Thyroid gland (tissue), 4 donors: ENCODE data around the gene TAS1R3. TPM values are rescaled to one million over a fixed set of nuclear protein-coding genes. Genes with fewer than 3 reads are reported as not detected.

ENCODE experiments used
- DNase-seq, 2 donors: peaks; one replicate each; pipeline ENCODE4 v3.0.0-alpha.2; 2019
- H3K27ac ChIP-seq, 3 donors: fragments of 200-600 bp; sonication (generic); 1 replicate in 2 of 3; 2 replicates in 1 of 3; pipeline ENCODE4 v1.5.1; 2016 to 2019; ENCODE audit warnings: mild to moderate bottlenecking in 1 of 3, moderate library complexity in 1 of 3
- H3K27me3 ChIP-seq: fragments of 200-600 bp; sonication (generic); one replicate; pipeline ENCODE4 v1.5.1; 2019
- H3K36me3 ChIP-seq, 2 donors: fragments of 200-600 bp; sonication (generic); one replicate each; pipeline ENCODE4 v1.5.1; 2016 to 2019
- H3K4me1 ChIP-seq, 2 donors: fragments of 200-600 bp; sonication (generic); one replicate each; pipeline ENCODE4 v1.5.1; 2017 to 2019
- H3K4me3 ChIP-seq, 3 donors: fragments of 200-600 bp; sonication (generic); replicated peaks in 1 of 3; 1 replicate in 2 of 3; 2 replicates in 1 of 3; pipeline ENCODE4 v1.5.1; 2016; ENCODE audit warnings: mild to moderate bottlenecking in 1 of 3
- H3K9me3 ChIP-seq: fragments of 200-600 bp; sonication (generic); one replicate; pipeline ENCODE4 v1.5.1; 2017
- POLR2A ChIP-seq, 2 donors: fragments of 450-650 bp; IDR thresholded peaks; one replicate each; pipeline ENCODE4 v1.6.1; 2017; ENCODE audit warnings: antibody characterized with exemption in 2 of 2, mild to moderate bottlenecking in 2 of 2, moderate library complexity in 1 of 2
- WGBS, 2 donors: methylation state at CpG; one replicate each; pipeline ENCODE4 v1.1.5; 2017; 5-methylcytosine and 5-hydroxymethylcytosine counted together
- intact Hi-C: fragments of 100-400 bp; cut with DNase I; formaldehyde crosslinking; loops from one replicate; pipeline ENCODE4 v1.15.1; 2023
- total RNA-seq, 4 donors: library from RNA; depleted of rRNA; stranded (reverse); fragments of >200 nt; gene quantifications; one replicate each; pipeline ENCODE4 v1.2.3, GENCODE V29; 2016
- TF ChIP-seq, protein P1 (sequence below), 6 experiments: fragments of 200-600 bp in 3 of 6; fragments of 450-650 bp in 3 of 6; sonication (generic) in 3 of 6; IDR thresholded peaks; one replicate each; pipeline ENCODE4 v1.5.1; 2016 to 2019; ENCODE audit warnings: antibody characterized with exemption in 6 of 6, mild to moderate bottlenecking in 2 of 6, inconsistent platforms in 1 of 6, moderate library complexity in 1 of 6

Gene TAS1R3
- total RNA-seq, 4 donors from 2014 or later, result 0.11 to 1.4 (median 0.68) TPM

DNA sequence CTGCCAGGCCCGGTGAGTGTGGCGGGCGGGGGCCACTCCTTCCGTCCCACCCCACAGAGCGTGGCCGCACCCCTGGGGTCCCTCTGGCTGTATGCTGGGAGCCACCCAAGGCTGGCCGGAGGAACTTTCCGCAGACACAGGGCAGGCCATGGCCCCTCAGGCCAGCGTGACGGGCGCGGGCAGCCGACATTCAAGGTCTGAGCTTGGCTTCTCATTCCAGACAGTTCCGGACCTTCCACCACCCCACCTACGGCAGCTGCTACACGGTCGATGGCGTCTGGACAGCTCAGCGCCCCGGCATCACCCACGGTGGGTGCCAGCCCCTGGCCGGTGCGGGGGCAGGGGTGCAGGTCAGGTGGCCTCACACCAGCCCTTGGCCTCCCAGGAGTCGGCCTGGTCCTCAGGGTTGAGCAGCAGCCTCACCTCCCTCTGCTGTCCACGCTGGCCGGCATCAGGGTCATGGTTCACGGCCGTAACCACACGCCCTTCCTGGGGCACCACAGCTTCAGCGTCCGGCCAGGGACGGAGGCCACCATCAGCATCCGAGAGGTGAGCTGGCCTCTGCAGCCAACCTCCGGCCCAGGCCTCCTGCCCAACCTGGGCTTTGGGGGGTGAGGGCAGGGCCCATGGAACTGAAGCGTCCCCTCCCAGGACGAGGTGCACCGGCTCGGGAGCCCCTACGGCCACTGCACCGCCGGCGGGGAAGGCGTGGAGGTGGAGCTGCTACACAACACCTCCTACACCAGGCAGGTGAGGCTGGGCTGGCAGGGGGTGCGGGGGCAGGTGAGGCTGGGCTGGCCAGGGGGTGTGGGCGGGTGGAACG, 43.6 kb upstream of the TAS1R3 start:
- intact Hi-C loops, result no loop called here
- Histone ChIP-seq H3K27me3 (no peaks in the 10 kb centered on the region), H3K4me3 (no peak overlapping the region), H3K27ac (no peak overlapping the region), H3K4me1 (peaks cover 6 to 9% of the 10 kb centered on the region in 2 donors), H3K9me3 (no peaks in the 10 kb centered on the region), H3K36me3 (no peaks in the 10 kb centered on the region)
- WGBS, 2 donors, result 73 to 84% methylated on average over 13 to 15 of the region's 46 CpGs
- TF ChIP-seq, protein P1, sequence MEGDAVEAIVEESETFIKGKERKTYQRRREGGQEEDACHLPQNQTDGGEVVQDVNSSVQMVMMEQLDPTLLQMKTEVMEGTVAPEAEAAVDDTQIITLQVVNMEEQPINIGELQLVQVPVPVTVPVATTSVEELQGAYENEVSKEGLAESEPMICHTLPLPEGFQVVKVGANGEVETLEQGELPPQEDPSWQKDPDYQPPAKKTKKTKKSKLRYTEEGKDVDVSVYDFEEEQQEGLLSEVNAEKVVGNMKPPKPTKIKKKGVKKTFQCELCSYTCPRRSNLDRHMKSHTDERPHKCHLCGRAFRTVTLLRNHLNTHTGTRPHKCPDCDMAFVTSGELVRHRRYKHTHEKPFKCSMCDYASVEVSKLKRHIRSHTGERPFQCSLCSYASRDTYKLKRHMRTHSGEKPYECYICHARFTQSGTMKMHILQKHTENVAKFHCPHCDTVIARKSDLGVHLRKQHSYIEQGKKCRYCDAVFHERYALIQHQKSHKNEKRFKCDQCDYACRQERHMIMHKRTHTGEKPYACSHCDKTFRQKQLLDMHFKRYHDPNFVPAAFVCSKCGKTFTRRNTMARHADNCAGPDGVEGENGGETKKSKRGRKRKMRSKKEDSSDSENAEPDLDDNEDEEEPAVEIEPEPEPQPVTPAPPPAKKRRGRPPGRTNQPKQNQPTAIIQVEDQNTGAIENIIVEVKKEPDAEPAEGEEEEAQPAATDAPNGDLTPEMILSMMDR (IDR thresholded peaks at IDR 0.05), result no peak
- TF ChIP-seq POLR2A (IDR thresholded peaks at IDR 0.05), result no peak
- no peak for DNase-seq

DNA sequence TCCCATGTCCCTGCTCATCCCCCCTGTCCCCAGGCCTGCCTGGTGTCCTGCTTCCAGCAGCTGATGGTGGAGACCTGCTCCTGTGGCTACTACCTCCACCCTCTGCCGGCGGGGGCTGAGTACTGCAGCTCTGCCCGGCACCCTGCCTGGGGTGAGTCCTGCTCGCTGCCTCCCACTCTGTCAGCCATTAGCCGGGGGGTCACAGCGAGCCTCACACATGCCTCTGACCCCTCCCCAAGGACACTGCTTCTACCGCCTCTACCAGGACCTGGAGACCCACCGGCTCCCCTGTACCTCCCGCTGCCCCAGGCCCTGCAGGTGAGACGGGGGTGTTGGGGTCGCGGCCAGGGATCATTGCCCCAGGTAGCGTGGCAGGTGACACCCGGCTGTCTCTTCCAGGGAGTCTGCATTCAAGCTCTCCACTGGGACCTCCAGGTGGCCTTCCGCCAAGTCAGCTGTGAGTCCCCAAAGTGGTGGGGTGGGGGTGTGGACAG, 40.8 kb upstream of the TAS1R3 start:
- DNase-seq, result peak in 1 of 2 donors; percentile 48
- WGBS, 2 donors, result 19 to 90% methylated on average over 4 of the region's 15 CpGs
- TF ChIP-seq, protein P1 (IDR thresholded peaks at IDR 0.05), result peak in 4 of 6 experiments; percentile 13 to 45 (median 41)
- TF ChIP-seq POLR2A (IDR thresholded peaks at IDR 0.05), result no peak
- Histone ChIP-seq H3K27ac (no peak overlapping the region), H3K27me3 (no peaks in the 10 kb centered on the region), H3K36me3 (no peaks in the 10 kb centered on the region), H3K9me3 (no peaks in the 10 kb centered on the region), H3K4me1 (peaks cover 6 to 9% of the 10 kb centered on the region in 2 donors), H3K4me3 (no peak overlapping the region)
- intact Hi-C loops, result loop anchor here (2.0 to 10.0 kb wide), 2 partner anchors 167 to 315 kb away; no protein-coding TSS in a partner anchor

DNA sequence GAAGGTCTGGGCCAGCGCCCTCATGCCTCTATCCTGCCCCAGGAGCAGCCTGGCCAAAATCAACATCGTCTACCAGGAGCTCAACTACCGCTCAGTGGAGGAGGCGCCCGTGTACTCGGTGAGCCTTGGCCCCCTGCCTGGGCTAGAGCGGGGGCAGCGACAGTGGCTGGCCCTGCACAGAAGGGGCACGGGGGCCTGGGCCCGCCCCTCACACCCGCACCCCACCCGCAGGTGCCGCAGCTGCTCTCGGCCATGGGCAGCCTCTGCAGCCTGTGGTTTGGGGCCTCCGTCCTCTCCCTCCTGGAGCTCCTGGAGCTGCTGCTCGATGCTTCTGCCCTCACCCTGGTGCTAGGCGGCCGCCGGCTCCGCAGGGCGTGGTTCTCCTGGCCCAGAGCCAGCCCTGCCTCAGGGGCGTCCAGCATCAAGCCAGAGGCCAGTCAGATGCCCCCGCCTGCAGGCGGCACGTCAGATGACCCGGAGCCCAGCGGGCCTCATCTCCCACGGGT, 40.0 kb upstream of the TAS1R3 start:
- 15 to 28% methylated on average over 6 to 7 of the region's 28 CpGs for WGBS, 2 donors

DNA sequence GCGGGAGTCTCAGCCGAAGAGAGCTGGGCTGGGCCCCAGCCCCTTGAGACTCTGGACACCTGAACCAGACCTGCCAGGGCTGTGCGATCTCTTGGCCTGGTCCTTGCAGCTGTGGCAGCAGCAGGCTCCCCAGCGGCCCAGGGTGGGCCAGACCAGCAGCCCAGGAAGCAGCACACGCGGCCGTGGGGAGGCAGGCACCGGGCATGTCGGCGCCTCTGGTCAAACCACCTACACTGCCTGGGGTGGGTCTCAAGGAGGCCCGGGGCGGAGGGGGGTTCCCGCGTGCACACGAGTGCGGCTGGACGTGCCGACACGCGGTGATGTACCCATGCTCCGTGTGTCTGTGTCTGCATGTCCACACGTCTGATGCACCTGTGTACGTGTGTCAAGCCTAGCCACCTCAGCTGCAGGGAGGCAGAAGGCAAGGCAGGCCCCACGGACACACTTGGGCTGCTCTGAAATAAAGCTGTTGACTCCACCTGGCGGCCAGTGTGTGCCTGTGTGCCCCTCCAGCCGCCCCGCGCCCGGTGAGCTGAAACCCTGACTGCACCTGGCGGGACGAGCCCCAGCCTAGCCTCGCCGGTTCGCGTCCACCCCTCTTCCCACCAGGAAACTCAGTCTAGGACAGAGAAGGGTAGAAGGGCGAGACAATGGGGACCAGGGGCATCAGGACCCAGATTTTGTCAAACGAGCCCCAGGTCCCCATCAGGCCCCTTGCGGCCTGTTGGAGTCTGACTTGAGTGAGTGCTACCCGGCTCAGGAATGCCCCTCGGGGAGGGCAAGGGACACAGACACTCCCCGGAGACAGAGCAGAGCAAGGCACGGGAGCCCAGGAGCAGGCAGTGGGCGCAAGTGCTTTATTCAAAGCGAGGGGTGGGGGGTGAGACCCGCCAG, 39.3 kb upstream of the TAS1R3 start:
- intact Hi-C loops, result loop anchor here (2.0 to 10.0 kb wide), 2 partner anchors 169 to 317 kb away; no protein-coding TSS in a partner anchor
- Histone ChIP-seq H3K27me3 (no peaks in the 10 kb centered on the region), H3K4me3 (no peak overlapping the region), H3K27ac (no peak overlapping the region), H3K4me1 (peaks cover 6 to 9% of the 10 kb centered on the region in 2 donors), H3K36me3 (no peaks in the 10 kb centered on the region), H3K9me3 (no peaks in the 10 kb centered on the region)
- TF ChIP-seq POLR2A (IDR thresholded peaks at IDR 0.05), result no peak
- TF ChIP-seq, protein P1 (IDR thresholded peaks at IDR 0.05), result peak; percentile 35 to 88 (median 73)
- WGBS, 2 donors, result 43 to 49% methylated on average over 6 to 21 of the region's 45 CpGs
- DNase-seq, result peak; percentile 86 to 89

More for the DNA sequence above, 40.0 kb upstream of the TAS1R3 start:
- no peak for TF ChIP-seq POLR2A (IDR thresholded peaks at IDR 0.05)
- TF ChIP-seq, protein P1 (IDR thresholded peaks at IDR 0.05), result no peak
- H3K27ac ChIP-seq, result no peak overlapping the region
- peaks cover 6 to 9% of the 10 kb centered on the region in 2 donors for H3K4me1 ChIP-seq
- intact Hi-C loops, result loop anchor here (2.0 to 10.0 kb wide), 2 partner anchors 168 to 316 kb away; no protein-coding TSS in a partner anchor
- no peaks in the 10 kb centered on the region for H3K9me3 ChIP-seq
- no peak for DNase-seq
- H3K27me3 ChIP-seq, result no peaks in the 10 kb centered on the region
- no peak overlapping the region for H3K4me3 ChIP-seq
- no peaks in the 10 kb centered on the region for H3K36me3 ChIP-seq
